Upper lobe of left lung (tissue), 6 donors: Measurements from ENCODE around the gene IFT22. TPM values are rescaled to one million over a fixed set of nuclear protein-coding genes. Genes with fewer than 3 reads are reported as not detected.
"Not testable (repeated sequence)": the region's sequence is repeated elsewhere in the genome, so short reads cannot be mapped to it uniquely, and the experiment has no call there.

Source experiments
- ATAC-seq, 2 donors: fragments of 200-7000 bp; cut with Tn5 transposase; one replicate each; pipeline ENCODE4 v1.9.1; 2022; ENCODE audit warnings: mild to moderate bottlenecking in 2 of 2, moderate library complexity in 2 of 2; ENCODE audit not compliant: low FRiP score in 2 of 2
- DNase-seq, 2 donors: peaks; one replicate each; pipeline ENCODE4 v3.0.0-alpha.2; 2019 to 2020
- H3K27ac ChIP-seq, 4 donors: fragments of 200-600 bp; sonication (generic); one replicate each; pipeline ENCODE4 v1.5.1; 2016 to 2019
- H3K27me3 ChIP-seq, 4 donors: fragments of 200-600 bp; sonication (generic); one replicate each; pipeline ENCODE4 v1.5.1; 2017 to 2019
- H3K36me3 ChIP-seq, 4 donors: fragments of 200-600 bp; sonication (generic); one replicate each; pipeline ENCODE4 v1.5.1; 2016 to 2019
- H3K4me1 ChIP-seq, 4 donors: fragments of 200-600 bp; sonication (generic); one replicate each; pipeline ENCODE4 v1.5.1; 2018 to 2019
- H3K4me3 ChIP-seq, 4 donors: fragments of 200-600 bp; sonication (generic); one replicate each; pipeline ENCODE4 v1.5.1; 2017 to 2019; ENCODE audit warnings: mild to moderate bottlenecking in 2 of 4, moderate library complexity in 1 of 4
- H3K9me3 ChIP-seq, 4 donors: fragments of 200-600 bp; sonication (generic); one replicate each; pipeline ENCODE4 v1.5.1; 2018 to 2019
- CTCF ChIP-seq, 6 experiments: fragments of 450-650 bp in 4 of 6; fragments of 200-600 bp in 2 of 6; sonication (generic) in 2 of 6; IDR thresholded peaks; one replicate each; pipeline ENCODE4 v1.5.1; 2016 to 2019; ENCODE audit warnings: antibody characterized with exemption in 6 of 6
- EP300 ChIP-seq, 4 donors: sonication (generic); formaldehyde crosslinking; IDR thresholded peaks; one replicate each; pipeline ENCODE4 v1.5.1; 2017; ENCODE audit warnings: antibody characterized with exemption in 4 of 4, control low read depth in 2 of 4
- POLR2A ChIP-seq, 4 donors: fragments of 450-650 bp; IDR thresholded peaks; one replicate each; pipeline ENCODE4 v1.5.1; 2016 to 2017; ENCODE audit warnings: antibody characterized with exemption in 4 of 4, mild to moderate bottlenecking in 2 of 4
- POLR2AphosphoS5 ChIP-seq, 2 donors: sonication (generic); formaldehyde crosslinking; IDR thresholded peaks; one replicate each; pipeline ENCODE4 v1.5.1; 2017; ENCODE audit warnings: antibody characterized with exemption in 2 of 2
- WGBS, 2 donors: methylation state at CpG; one replicate each; pipeline ENCODE4 v1.1.5; 2017 to 2018; 5-methylcytosine and 5-hydroxymethylcytosine counted together
- total RNA-seq, 6 donors: library from RNA; depleted of rRNA in 4 of 6; stranded (reverse); fragments of >200 nt in 4 of 6; gene quantifications; one replicate each; pipeline versions ENCODE4 v1.1.0 to v1.2.1, GENCODE V29; 2016 to 2021
- donor health status: DM: no; HTN: no; CAD: no; lungs with moderate emphysema.
- donor health status: DM: no; HTN: yes; CAD: no; lungs with severe emphysema.

IFT22 gene
- total RNA-seq, 6 donors from 2014 or later = 7.3 to 30.5 (median 17.3) TPM

GRCh38 chr7:101287032-101287431, 34.6 kb downstream of the IFT22 start:
- no peak overlapping the region for H3K27ac ChIP-seq
- DNase-seq (peak in 1 of 2 donors; percentile 35), ATAC-seq (peak in 1 of 2 donors; percentile 52)
- no peaks in the 10 kb centered on the region for H3K36me3 ChIP-seq
- H3K4me3 ChIP-seq = no peak overlapping the region
- H3K9me3 ChIP-seq = no peaks in the 10 kb centered on the region
- 40 to 57% methylated on average over 2 to 6 of the region's 6 CpGs for WGBS, 2 donors
- H3K27me3 ChIP-seq = peaks cover 0 to 4% (median 0%) of the 10 kb centered on the region in 4 donors
- peaks cover 0 to 3% (median 1%) of the 10 kb centered on the region in 4 donors for H3K4me1 ChIP-seq
- TF ChIP-seq POLR2A (IDR thresholded peaks at IDR 0.05) (no peak), EP300 (IDR thresholded peaks at IDR 0.05) (no peak), POLR2AphosphoS5 (IDR thresholded peaks at IDR 0.05) (no peak), CTCF (IDR thresholded peaks at IDR 0.05) (no peak)

- ATAC-seq (peak in 1 of 2 donors; percentile 52), DNase-seq (peak in 1 of 2 donors; percentile 77)
- not testable (repeated sequence) for H3K27ac ChIP-seq, H3K27me3 ChIP-seq, H3K4me3 ChIP-seq, H3K4me1 ChIP-seq, H3K9me3 ChIP-seq, H3K36me3 ChIP-seq
- WGBS, 2 donors = 54 to 66% methylated on average over 3 of the region's 3 CpGs
These were observed 35.7 kb downstream of the IFT22 start for GRCh38 chr7:101285880-101286279.

- Histone ChIP-seq H3K36me3 (no peaks in the 10 kb centered on the region), H3K4me1 (peaks cover 0 to 3% (median 1%) of the 10 kb centered on the region in 4 donors), H3K9me3 (no peaks in the 10 kb centered on the region), H3K4me3 (no peak overlapping the region), H3K27me3 (no peaks in the 10 kb centered on the region), H3K27ac (no peak overlapping the region)
- DNase-seq = no peak
- TF ChIP-seq EP300 (IDR thresholded peaks at IDR 0.05) = no peak
- no peak for TF ChIP-seq POLR2AphosphoS5 (IDR thresholded peaks at IDR 0.05)
- no peak for TF ChIP-seq CTCF (IDR thresholded peaks at IDR 0.05)
- TF ChIP-seq POLR2A (IDR thresholded peaks at IDR 0.05) = no peak
- ATAC-seq = no peak
- 79 to 87% methylated on average over 9 of the region's 9 CpGs for WGBS, 2 donors
These were observed 36.4 kb downstream of the IFT22 start for GRCh38 chr7:101285171-101285570.

- H3K4me1 ChIP-seq, ATAC-seq, H3K27ac ChIP-seq, H3K4me3 ChIP-seq, H3K9me3 ChIP-seq, H3K36me3 ChIP-seq, DNase-seq, H3K27me3 ChIP-seq: not testable (repeated sequence)
- WGBS, 2 donors = 79 to 83% methylated on average over 8 of the region's 8 CpGs
These were observed 40.7 kb downstream of the IFT22 start for GRCh38 chr7:101280912-101281311.

GRCh38 chr7:101278461-101279292, 42.9 kb downstream of the IFT22 start:
- Histone ChIP-seq H3K27ac (no peak overlapping the region), H3K36me3 (no peaks in the 10 kb centered on the region), H3K9me3 (no peaks in the 10 kb centered on the region), H3K4me1 (peaks cover 0 to 3% (median 1%) of the 10 kb centered on the region in 4 donors), H3K4me3 (no peak overlapping the region), H3K27me3 (no peaks in the 10 kb centered on the region)
- TF ChIP-seq CTCF (IDR thresholded peaks at IDR 0.05) = no peak
- no peak for TF ChIP-seq POLR2A (IDR thresholded peaks at IDR 0.05)
- TF ChIP-seq POLR2AphosphoS5 (IDR thresholded peaks at IDR 0.05) = no peak
- no peak for TF ChIP-seq EP300 (IDR thresholded peaks at IDR 0.05)
- ATAC-seq (no peak), DNase-seq (no peak)
- WGBS, 2 donors = 83 to 89% methylated on average over 24 of the region's 24 CpGs

- no peak for ATAC-seq
- H3K4me1 ChIP-seq = no peaks in the 10 kb centered on the region
These were observed 44.5 kb downstream of the IFT22 start for GRCh38 chr7:101277155-101277554.

More at GRCh38 chr7:101277155-101277554, 44.5 kb downstream of the IFT22 start:
- Histone ChIP-seq H3K36me3 (no peaks in the 10 kb centered on the region), H3K27ac (no peak overlapping the region), H3K27me3 (no peaks in the 10 kb centered on the region), H3K4me3 (no peak overlapping the region), H3K9me3 (no peaks in the 10 kb centered on the region)
- WGBS, 2 donors = 75 to 79% methylated on average over 9 of the region's 9 CpGs
- DNase-seq = no peak
- no peak for TF ChIP-seq POLR2AphosphoS5 (IDR thresholded peaks at IDR 0.05)
- TF ChIP-seq EP300 (IDR thresholded peaks at IDR 0.05) = no peak
- no peak for TF ChIP-seq CTCF (IDR thresholded peaks at IDR 0.05)
- no peak for TF ChIP-seq POLR2A (IDR thresholded peaks at IDR 0.05)
